Activated CD4-positive, alpha-beta T cell treated with anti-CD3 and anti-CD28 coated beads, Interleukin-2, amount 50 U/mL, for 1 hour (primary cell): ENCODE data around the gene LRRFIP1.

Experiments used
- DNase-seq: peaks from one replicate; pipeline ENCODE4 v3.0.0-alpha.2; 2020

Gene LRRFIP1

GRCh38 chr2:237642038-237642734 lies 14.8 kb downstream of the LRRFIP1 start:
- no peak for DNase-seq

GRCh38 chr2:237643066-237643465 lies 15.7 kb downstream of the LRRFIP1 start:
- no peak for DNase-seq

GRCh38 chr2:237643582-237644380 lies 16.4 kb downstream of the LRRFIP1 start:
- no peak for DNase-seq

GRCh38 chr2:237644381-237644703 lies 17.0 kb downstream of the LRRFIP1 start:
- no peak for DNase-seq

GRCh38 chr2:237645261-237645660 lies 17.9 kb downstream of the LRRFIP1 start:
- DNase-seq: no peak

- DNase-seq: no peak
These were observed 20.0 kb downstream of the LRRFIP1 start for GRCh38 chr2:237647176-237648015.

GRCh38 chr2:237648016-237648381 lies 20.6 kb downstream of the LRRFIP1 start:
- no peak for DNase-seq

- DNase-seq: no peak
These were observed 22.4 kb downstream of the LRRFIP1 start for GRCh38 chr2:237649541-237650454.

- DNase-seq: no peak
These were observed 23.1 kb downstream of the LRRFIP1 start for GRCh38 chr2:237650455-237650850.

GRCh38 chr2:237651761-237652160 lies 24.4 kb downstream of the LRRFIP1 start:
- no peak for DNase-seq

- DNase-seq: no peak
These were observed 24.8 kb downstream of the LRRFIP1 start for GRCh38 chr2:237652181-237652580.

GRCh38 chr2:237652854-237653253 lies 25.5 kb downstream of the LRRFIP1 start:
- no peak for DNase-seq

- DNase-seq: no peak
These were observed 26.6 kb downstream of the LRRFIP1 start for GRCh38 chr2:237653776-237654558.

GRCh38 chr2:237657063-237657462 lies 29.7 kb downstream of the LRRFIP1 start:
- no peak for DNase-seq

GRCh38 chr2:237660381-237660900 lies 33.1 kb downstream of the LRRFIP1 start:
- DNase-seq: no peak

- no peak for DNase-seq
These were observed 33.9 kb downstream of the LRRFIP1 start for GRCh38 chr2:237661270-237661669.

GRCh38 chr2:237661799-237662328 lies 34.5 kb downstream of the LRRFIP1 start:
- no peak for DNase-seq

GRCh38 chr2:237662671-237663093 lies 35.3 kb downstream of the LRRFIP1 start:
- peak; percentile 45 for DNase-seq

GRCh38 chr2:237663517-237664110 lies 36.2 kb downstream of the LRRFIP1 start:
- DNase-seq: no peak

- DNase-seq: no peak
These were observed 36.8 kb downstream of the LRRFIP1 start for GRCh38 chr2:237664151-237664550.

- no peak for DNase-seq
These were observed 38.3 kb downstream of the LRRFIP1 start for GRCh38 chr2:237665713-237666143.
